ENCODE measurements around the gene DNAJC27.
"Not testable (repeated sequence)": the region's sequence is repeated elsewhere in the genome, so short reads cannot be mapped to it uniquely, and the experiment has no call there.

The DNAJC27 gene

GRCh38 chr2:24971536-24972314 lies at the start of gene DNAJC27:
Gene DNAJC27, minus strand, starts transcription at chr2:24971955. Its CDS starts 51 bp downstream, at chr2:24971904.
- DNase-seq: peak; percentile 90

GRCh38 chr2:25018681-25019080 lies 46.9 kb upstream of the DNAJC27 start:
- DNase-seq: no peak

DNA sequence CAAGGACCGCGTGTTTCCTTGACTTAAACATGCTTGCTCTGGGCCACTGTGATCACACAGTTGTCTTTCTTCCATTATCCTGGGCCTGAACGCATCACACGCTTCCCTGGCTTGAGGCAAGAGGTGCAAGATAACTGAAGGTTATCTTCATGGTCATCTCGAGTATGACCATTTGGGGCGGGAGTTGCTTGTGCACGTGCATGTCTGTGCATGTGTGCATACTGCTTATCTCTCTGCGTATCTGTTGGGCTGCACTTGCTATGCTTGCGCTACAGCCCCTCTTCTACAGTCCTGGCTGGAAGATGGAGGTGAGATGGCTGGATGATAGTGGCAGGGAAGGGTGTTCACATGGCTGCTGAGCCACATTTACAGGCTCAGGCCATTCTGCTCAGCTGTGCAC lies 42.9 kb upstream of the DNAJC27 start:
- no peak for DNase-seq

GRCh38 chr2:25011342-25011741 lies 39.6 kb upstream of the DNAJC27 start:
- DNase-seq: not testable (repeated sequence)

DNA sequence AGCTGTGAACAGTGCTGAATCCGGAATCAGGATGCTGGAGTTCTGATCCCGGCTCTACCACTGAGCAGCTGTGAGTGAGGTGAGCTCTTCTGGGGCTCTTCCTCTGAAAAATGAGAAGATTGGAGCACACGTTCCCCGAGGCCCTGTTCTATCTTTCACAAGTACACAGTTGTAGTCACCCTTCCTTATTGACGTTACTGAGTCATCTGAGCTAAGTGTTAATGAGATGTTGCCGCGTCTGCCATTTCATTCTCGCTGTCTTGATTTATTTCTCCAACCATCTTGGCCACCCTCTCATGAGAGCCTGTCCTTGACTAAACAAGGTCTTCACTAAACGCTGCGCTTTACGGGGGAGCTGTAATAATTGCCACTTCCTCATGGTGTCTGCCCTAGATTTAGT lies 38.2 kb upstream of the DNAJC27 start:
- DNase-seq: no peak

DNA sequence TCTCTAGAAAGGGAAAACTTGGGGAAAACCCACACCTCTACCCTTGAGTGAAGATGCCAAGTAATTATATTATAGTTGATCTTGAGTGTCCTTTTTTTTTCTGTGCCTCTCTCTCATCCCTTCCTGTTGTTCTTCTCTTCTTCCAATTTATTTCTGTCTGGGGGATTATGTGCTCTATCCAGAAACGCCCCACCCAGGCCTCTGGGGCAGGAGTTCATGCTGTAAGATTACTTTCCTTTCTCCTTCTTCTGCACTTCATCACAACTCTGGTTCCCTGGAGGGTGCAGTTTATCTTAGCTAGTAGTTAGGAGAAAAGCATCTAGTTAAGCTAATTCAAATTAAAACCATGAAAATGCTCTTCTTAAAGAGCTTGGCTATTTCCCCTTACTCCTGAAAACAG lies 30.3 kb upstream of the DNAJC27 start:
- DNase-seq: no peak

DNA sequence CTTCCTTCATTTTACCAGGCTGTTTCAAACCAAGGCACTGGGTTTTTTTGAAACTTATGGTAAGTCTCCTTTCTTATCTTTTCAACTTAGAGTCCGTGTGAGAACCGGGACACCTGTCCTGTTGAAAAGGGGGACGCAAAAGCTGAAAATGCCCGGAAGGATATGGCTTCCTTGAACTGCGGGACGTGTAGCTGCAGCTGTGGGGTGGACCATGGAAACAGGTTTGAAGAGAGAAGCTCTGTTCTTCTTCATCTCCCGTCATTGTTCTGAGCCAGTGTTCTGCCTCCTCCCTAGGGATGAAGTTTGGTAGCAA lies 29.5 kb upstream of the DNAJC27 start:
- no peak for DNase-seq

DNA sequence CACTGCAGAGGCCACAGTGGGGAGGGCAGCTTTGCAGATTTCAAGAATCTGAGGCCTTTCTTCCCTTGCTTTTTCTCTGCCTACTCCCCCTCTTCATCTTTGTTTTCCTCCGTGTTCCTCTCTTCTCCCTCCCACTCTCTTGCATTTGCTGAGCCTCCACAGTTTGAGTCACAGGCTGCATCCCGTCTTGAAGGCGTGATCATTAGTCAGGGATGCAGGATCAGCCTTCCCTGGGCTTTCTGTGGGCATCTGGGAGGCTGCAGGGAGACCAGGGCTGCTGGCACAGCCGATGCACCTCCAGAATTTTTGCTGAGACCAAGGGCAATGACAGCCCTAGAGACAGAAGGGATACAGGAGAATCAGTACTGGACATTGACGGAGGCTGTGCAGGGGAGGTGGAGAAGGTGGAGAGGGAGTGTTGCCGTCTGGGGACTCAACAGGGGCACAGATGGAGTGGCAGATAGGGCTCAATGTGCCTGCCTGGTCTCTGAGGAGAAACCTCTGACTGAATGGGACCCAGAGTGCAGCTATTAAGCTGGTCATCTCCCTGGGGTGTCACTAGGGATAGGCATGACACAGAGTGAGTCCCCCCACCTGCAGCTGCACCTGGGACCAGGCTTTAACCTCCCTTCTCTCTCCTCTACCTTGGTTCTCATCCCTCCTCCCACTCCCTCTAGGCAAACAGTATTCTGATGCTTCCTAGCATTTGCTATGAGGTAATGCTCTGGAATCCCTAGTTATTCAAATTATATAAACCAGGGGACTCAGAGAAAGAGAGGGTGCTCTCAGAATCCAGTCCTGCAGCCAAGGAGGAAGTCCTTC lies 29.0 kb upstream of the DNAJC27 start:
- DNase-seq: no peak

- DNase-seq: no peak
Observed at GRCh38 chr2:25000036-25000435, 28.3 kb upstream of the DNAJC27 start.

- not testable (repeated sequence) for DNase-seq
Observed at GRCh38 chr2:24999097-24999496, 27.3 kb upstream of the DNAJC27 start.

DNA sequence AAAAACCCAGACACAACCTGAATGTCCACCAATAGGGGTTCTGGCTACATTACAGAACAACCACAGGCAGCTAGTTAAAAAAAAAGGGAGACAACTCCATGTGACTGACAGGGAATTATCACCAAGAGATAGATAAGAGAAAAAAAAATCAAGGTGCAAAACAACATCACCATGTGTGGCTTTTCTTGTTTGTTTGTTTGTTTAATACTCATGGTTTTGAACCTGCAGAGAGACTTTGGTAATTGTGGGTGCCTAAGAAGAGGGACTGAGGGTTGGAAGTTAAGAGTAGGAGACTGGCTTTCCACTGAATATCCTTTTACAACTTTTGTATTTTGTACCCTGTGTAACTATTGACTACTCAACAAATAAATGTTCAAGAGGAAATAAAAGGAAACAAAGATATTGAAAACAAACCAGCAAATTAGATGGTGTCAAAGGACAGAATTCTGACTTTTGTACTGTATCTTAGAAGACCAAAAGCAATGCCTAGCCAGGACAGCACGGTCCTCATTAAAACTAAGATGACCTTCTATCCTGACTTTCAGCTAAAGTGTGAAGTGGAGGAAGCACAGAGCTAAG lies 22.5 kb upstream of the DNAJC27 start:
- DNase-seq: no peak

DNA sequence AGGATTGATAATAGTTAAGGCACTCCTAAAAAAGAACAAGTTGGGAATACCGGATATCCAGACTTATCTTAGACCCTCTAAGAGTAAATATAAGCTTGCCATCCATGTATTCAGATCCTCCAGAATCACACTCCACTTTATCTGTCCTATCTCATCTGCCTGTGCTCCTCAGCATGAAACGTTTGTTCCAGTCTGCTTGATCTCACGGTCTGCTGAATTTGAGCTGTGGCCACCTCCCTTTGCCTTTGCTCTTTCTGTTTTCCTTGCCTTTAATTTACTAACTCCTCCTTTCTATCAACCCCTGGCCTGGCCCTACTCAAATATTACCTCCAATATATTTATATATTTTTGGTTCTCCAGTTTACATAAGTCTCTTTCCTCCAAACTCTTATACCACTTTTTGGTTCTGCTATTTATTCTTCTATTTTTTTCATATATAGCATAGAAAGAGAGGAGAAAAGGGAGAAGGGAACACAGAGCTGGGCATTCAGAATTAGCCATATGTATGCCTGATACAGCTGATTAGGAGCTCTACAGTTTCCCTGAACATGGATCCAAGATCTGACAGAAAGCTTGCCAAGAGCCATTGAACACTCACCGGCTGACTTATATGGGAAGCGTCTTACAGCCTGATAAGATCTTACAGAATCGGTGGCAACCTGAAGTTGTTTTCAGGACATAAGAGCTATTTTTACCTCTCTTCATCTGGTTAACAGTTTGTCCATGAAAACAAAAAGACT lies 21.8 kb upstream of the DNAJC27 start:
- DNase-seq: no peak

- DNase-seq: no peak
Observed at GRCh38 chr2:24986372-24986771, 14.6 kb upstream of the DNAJC27 start.

DNA sequence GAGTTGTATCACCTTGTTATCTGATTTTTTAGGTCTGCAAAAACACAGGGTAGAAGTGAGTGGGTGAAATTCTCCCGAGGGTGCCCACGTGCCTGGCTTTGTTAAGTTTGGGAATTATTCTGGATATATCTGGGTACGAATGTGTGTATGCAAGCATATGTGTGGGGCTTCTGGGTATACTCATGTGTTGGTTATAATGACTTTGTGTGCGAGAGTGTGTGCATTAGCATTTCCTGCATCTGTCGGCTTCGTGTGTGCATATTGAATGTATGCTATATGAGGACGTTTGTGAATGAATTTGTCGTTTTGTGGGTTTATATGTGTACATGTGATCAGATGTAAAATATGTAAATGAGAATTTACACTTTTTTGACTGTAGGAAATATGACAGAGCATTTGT lies 13.8 kb upstream of the DNAJC27 start:
- no peak for DNase-seq

DNA sequence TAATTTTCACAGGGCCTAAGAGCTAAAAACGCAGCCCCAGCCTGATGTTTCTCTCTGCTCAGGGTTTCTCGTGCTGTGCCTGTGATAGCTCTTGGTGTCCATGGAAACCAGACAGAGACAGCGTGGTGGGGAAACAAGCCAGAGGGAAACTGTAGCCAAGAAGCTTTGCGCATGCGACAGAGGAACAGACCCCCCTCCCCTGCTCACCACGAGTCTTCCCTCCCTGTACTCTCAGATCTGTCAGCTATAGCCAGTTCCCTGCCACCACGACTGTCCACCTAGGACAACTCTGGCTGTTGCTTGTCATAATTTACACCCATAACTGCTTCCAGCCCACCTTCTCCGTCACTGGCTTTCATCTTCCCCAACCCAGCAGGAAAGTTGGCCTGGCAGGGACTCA lies 13.2 kb upstream of the DNAJC27 start:
- DNase-seq: no peak

GRCh38 chr2:24981411-24982136 lies 9.8 kb upstream of the DNAJC27 start:
- DNase-seq: no peak

DNA sequence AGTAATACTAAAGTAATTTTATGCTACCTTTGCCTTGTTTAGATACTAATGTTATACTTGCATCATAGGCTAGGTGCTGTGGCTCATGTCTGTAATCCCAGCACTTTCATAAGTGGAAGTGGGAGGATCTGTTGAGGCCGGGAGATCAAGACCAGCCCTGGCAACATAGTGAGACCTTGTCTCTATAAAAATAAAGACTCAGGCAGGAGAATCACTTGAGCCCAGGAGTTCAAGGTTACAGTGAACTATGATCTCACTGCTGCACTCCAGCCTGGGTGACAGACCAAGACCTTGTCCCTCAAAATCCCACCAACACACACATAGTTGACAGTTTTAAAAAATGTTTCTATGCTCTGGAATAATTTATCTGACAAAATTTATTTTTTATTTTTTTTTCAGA lies 6.9 kb upstream of the DNAJC27 start:
- DNase-seq: no peak

DNA sequence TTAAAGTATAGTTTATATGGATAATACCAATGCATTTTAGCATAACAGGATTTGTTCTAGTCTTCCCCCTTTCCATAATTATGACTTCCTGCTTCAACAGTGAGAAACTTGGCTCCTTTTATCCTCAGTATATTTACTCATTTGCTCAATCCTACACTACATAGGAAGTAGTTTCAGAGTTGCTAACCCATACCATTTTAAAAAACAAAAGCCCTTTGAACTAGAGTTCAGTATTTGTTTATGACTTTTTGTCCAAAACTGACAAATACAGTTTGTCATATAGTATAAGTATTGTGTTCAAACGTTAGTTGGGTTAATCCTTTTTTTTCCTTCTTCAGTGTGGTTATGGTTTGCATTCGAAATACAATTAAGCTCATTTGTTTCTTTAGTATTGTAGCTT lies 5.9 kb upstream of the DNAJC27 start:
- no peak for DNase-seq

GRCh38 chr2:24973812-24974211 lies 2.1 kb upstream of the DNAJC27 start:
- no peak for DNase-seq

GRCh38 chr2:24972315-24972961 lies 683 bp upstream of the DNAJC27 start:
- no peak for DNase-seq

- no peak for DNase-seq
Observed at GRCh38 chr2:24971286-24971535, 544 bp downstream of the DNAJC27 start.

DNA sequence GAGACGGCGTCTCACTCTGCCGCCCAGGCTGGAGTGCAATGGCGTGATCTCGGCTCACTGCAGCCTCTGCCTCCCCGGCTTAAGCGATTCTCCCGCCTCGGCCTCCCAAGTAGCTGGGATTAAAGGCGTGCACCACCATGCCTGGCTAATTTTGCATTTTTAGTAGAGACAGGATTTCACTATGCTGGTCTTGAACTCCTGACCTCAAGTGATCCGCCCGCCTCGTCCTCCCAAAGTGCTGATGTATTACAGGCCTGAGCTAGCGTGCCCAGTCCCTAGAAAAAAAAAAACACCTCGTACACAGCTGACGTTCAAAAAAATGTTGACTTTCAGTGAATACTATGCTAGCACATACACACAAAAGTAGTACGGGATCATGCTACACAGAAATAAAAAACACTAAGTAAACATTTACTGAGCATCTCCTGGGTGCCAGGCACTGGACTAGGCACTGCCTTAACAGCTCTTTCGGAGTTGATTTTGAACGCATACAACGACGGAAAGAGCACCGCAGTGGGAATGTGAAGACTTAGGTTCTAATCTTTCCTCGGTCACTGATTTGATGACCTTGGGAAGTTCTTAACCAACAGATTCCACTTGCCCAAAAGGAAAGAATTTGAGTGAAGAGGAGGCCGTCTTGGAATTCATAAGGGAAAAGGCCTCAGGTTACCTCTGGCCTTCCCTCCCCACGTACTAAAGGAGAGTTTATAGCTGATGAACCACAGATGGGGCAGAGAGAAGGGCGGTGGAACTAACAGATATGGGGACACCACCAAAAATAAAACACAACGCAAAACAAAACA lies 1.1 kb downstream of the DNAJC27 start:
- DNase-seq: no peak
